ENCODE data around the gene ST3GAL3. TPM values are rescaled to one million over a fixed set of nuclear protein-coding genes. Genes with fewer than 3 reads are reported as not detected.

ST3GAL3 gene
- total RNA-seq, 1 donor from 2014 or later, result 20.5 TPM

GRCh38 chr1:43760745-43761317, 53.5 kb downstream of the ST3GAL3 start:
- intact Hi-C loops (cut with DNase I), result no loop called here
- Histone ChIP-seq H3K27me3 (no peaks in the 10 kb centered on the region), H3K4me1 (no peaks in the 10 kb centered on the region), H3K36me3 (no peaks in the 10 kb centered on the region), H3K27ac (no peak overlapping the region), H3K9me3 (no peaks in the 10 kb centered on the region), H3K4me3 (no peak overlapping the region)
- TF ChIP-seq CTCF (IDR thresholded peaks at IDR 0.05), result no peak
- DNase-seq (no peak), ATAC-seq (no peak)

GRCh38 chr1:43763497-43763973, 56.2 kb downstream of the ST3GAL3 start:
- ATAC-seq (peak; percentile 95), DNase-seq (no peak)
- no peak overlapping the region for H3K4me3 ChIP-seq
- H3K36me3 ChIP-seq, result no peaks in the 10 kb centered on the region
- H3K9me3 ChIP-seq, result no peaks in the 10 kb centered on the region
- H3K27me3 ChIP-seq, result no peaks in the 10 kb centered on the region
- intact Hi-C loops (cut with DNase I), result no loop called here
- H3K27ac ChIP-seq, result no peak overlapping the region
- H3K4me1 ChIP-seq, result no peaks in the 10 kb centered on the region
- peak; percentile 82 for TF ChIP-seq CTCF (IDR thresholded peaks at IDR 0.05)

GRCh38 chr1:43764581-43764980, 57.2 kb downstream of the ST3GAL3 start:
- intact Hi-C loops (cut with DNase I), result no loop called here
- Histone ChIP-seq H3K27me3 (no peaks in the 10 kb centered on the region), H3K4me1 (no peaks in the 10 kb centered on the region), H3K27ac (no peak overlapping the region), H3K9me3 (no peaks in the 10 kb centered on the region), H3K36me3 (no peaks in the 10 kb centered on the region), H3K4me3 (no peak overlapping the region)
- no peak for ATAC-seq
- no peak for TF ChIP-seq CTCF (IDR thresholded peaks at IDR 0.05)
- DNase-seq, result no peak

- intact Hi-C loops (cut with DNase I), result loop anchor here (5.0 kb wide), 1 partner anchor 171 kb away; no protein-coding TSS in a partner anchor
- H3K4me3 ChIP-seq, result no peak overlapping the region
- no peaks in the 10 kb centered on the region for H3K27me3 ChIP-seq
- no peaks in the 10 kb centered on the region for H3K9me3 ChIP-seq
- peak; percentile 84 for ATAC-seq
- peak; percentile 66 for DNase-seq
- H3K27ac ChIP-seq, result no peak overlapping the region
- TF ChIP-seq CTCF (IDR thresholded peaks at IDR 0.05), result no peak
- H3K4me1 ChIP-seq, result no peaks in the 10 kb centered on the region
- no peaks in the 10 kb centered on the region for H3K36me3 ChIP-seq
Observed at GRCh38 chr1:43766086-43766784, 58.9 kb downstream of the ST3GAL3 start.

GRCh38 chr1:43766818-43767525, 59.6 kb downstream of the ST3GAL3 start:
- ATAC-seq (no peak), DNase-seq (no peak)
- no peak for TF ChIP-seq CTCF (IDR thresholded peaks at IDR 0.05)
- H3K4me1 ChIP-seq, result no peaks in the 10 kb centered on the region
- H3K27ac ChIP-seq, result no peak overlapping the region
- no peak overlapping the region for H3K4me3 ChIP-seq
- H3K9me3 ChIP-seq, result no peaks in the 10 kb centered on the region
- no peaks in the 10 kb centered on the region for H3K27me3 ChIP-seq
- no peaks in the 10 kb centered on the region for H3K36me3 ChIP-seq
- intact Hi-C loops (cut with DNase I), result loop anchor here (5.0 kb wide), 1 partner anchor 170 kb away; no protein-coding TSS in a partner anchor

Data from upper lobe of right lung (tissue), 1 donor.